Endothelial cell of umbilical vein (primary cell): ENCODE measurements around the gene C2CD3.
"Not testable (repeated sequence)": the region's sequence is repeated elsewhere in the genome, so short reads cannot be mapped to it uniquely, and the experiment has no call there.

Source experiments
- CTCF ChIP-seq, 2 donors: IDR thresholded peaks; 1 replicate in 1 of 2; 2 replicates in 1 of 2; pipeline ENCODE4 v1.5.1; 2011; ENCODE audit warnings: low read length in 2 of 2, mild to moderate bottlenecking in 2 of 2, moderate library complexity in 2 of 2, control low read depth in 1 of 2, inconsistent platforms in 1 of 2, low read depth in 1 of 2; ENCODE audit not compliant: insufficient read depth in 1 of 2; ENCODE audit errors: extremely low read depth in 1 of 2
- EZH2 ChIP-seq: IDR thresholded peaks from 2 replicates; pipeline ENCODE4 v1.6.1; 2012; ENCODE audit warnings: borderline replicate concordance, low read depth, mild to moderate bottlenecking, moderate library complexity, low read length, inconsistent platforms; ENCODE audit not compliant: severe bottlenecking
- MAX ChIP-seq: IDR thresholded peaks from 2 replicates; pipeline ENCODE4 v1.6.1; 2011; ENCODE audit not compliant: insufficient read depth, insufficient read length
- POLR2A ChIP-seq: IDR thresholded peaks from 2 replicates; pipeline ENCODE4 v1.6.1; 2012; ENCODE audit warnings: low read depth, mild to moderate bottlenecking, control low read depth, low read length
- POLR2AphosphoS5 ChIP-seq: IDR thresholded peaks from 2 replicates; pipeline ENCODE4 v1.6.1; 2012; ENCODE audit warnings: low read depth, mild to moderate bottlenecking, control low read depth, low read length, moderate library complexity; ENCODE audit not compliant: insufficient read depth

- TF ChIP-seq EZH2; POLR2A; CTCF (IDR thresholded peaks at IDR 0.05; ENCODE audit: extremely low read depth in 1 of 2, insufficient read depth in 1 of 2, low read depth in 1 of 2, low read length in 2 of 2); POLR2AphosphoS5; MAX: not testable (repeated sequence)
These were observed 185.1 kb downstream of the C2CD3 start for GRCh38 chr11:73985661-73986060.
